ENCODE measurements around the gene RFNG.
"Not testable (repeated sequence)": the region's sequence is repeated elsewhere in the genome, so short reads cannot be mapped to it uniquely, and the experiment has no call there.

Gene RFNG

GRCh38 chr17:82041144-82041814 lies 10.3 kb downstream of the RFNG start:
- no CpG with 5 or more reads among the region's 17 CpGs for WGBS (ENCODE audit: extremely low coverage, insufficient coverage, insufficient read length)
- H4K8ac ChIP-seq (ENCODE audit: low read depth, low read length) = no peak overlapping the region
- no peak for DNase-seq

DNA sequence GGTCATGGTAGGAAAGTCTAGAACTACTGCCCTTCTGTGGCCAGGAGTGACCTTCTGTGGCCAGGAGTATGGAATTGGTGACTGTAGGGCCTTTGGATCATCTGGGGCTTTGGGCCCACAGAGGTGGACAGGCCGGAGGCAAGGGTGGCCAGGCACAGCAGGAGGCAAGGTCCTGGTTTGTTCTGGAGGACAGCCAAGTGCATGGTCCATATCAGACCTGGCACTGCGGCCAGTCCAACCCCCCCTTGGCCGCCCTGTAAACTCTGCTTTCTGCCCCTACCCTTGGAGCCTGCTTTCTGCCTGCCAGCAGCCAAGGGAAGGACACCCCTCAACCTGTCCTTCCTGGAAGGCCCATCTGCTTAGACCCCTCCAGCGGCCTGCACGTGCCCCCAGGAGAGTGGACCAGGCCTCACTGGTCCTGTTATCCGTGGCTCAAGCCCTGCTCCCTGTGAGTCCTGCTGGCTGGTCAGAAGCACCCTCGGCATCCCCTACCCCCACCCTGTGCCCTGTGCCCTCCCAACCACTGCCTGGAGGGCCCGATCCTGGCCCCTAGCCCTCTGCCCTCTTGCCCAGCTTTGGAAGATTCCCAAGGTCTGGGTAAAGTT lies 11.8 kb downstream of the RFNG start:
- Histone ChIP-seq H3K9me3 (ENCODE audit: insufficient read depth, low read depth, low read length) (peaks cover 4% of the 10 kb centered on the region), H3K4me3 (ENCODE audit: low read depth, low read length) (no peak overlapping the region), H3K79me1 (ENCODE audit: low read length) (peaks cover 4% of the 10 kb centered on the region), H2AFZ (ENCODE audit: insufficient read depth, low read length, poor library complexity) (no peak overlapping the region), H3K23ac (ENCODE audit: low read length) (no peak overlapping the region), H3K9ac (ENCODE audit: low read length) (no peak overlapping the region), H3K14ac (ENCODE audit: low read length) (no peak overlapping the region), H4K8ac (ENCODE audit: low read depth, low read length) (no peak overlapping the region), H4K12ac (ENCODE audit: low read depth, low read length) (no peak overlapping the region), H2AK5ac (ENCODE audit: low read length) (no peak overlapping the region), H3K27me3 (ENCODE audit: insufficient read depth, low read length) (no peaks in the 10 kb centered on the region), H2BK120ac (ENCODE audit: insufficient read depth, low read length, poor library complexity) (no peak overlapping the region), H4K91ac (ENCODE audit: low read depth, low read length) (no peak overlapping the region), H3K4me1 (ENCODE audit: control insufficient read depth in 1 of 2, insufficient read depth in 2 of 2, low read length in 2 of 2) (peaks cover 5 to 6% of the 10 kb centered on the region in 2 experiments), H3K4me2 (ENCODE audit: low read length) (no peak overlapping the region), H3K79me2 (ENCODE audit: control insufficient read depth, insufficient read depth, low read length, poor library complexity) (peaks cover 5% of the 10 kb centered on the region), H3K36me3 (ENCODE audit: control insufficient read depth in 1 of 2, insufficient read depth in 2 of 2, low read length in 2 of 2) (peaks cover 0 to 8% of the 10 kb centered on the region in 2 experiments), H2BK12ac (ENCODE audit: low read length) (no peak overlapping the region), H3K27ac (ENCODE audit: low read depth, low read length) (no peak overlapping the region), H2BK5ac (ENCODE audit: low read depth, low read length, poor library complexity) (no peak overlapping the region), H3K4ac (ENCODE audit: low read depth, low read length) (no peak overlapping the region), H3K18ac (ENCODE audit: low read length) (no peak overlapping the region)
- no CpG with 5 or more reads among the region's 8 CpGs for WGBS (ENCODE audit: extremely low coverage, insufficient coverage, insufficient read length)
- no peak for DNase-seq

More at GRCh38 chr17:82041144-82041814, 10.3 kb downstream of the RFNG start:
- no peak overlapping the region for H4K91ac ChIP-seq (ENCODE audit: low read depth, low read length)
- H3K18ac ChIP-seq (ENCODE audit: low read length) = no peak overlapping the region
- H3K4me1 ChIP-seq (ENCODE audit: control insufficient read depth in 1 of 2, insufficient read depth in 2 of 2, low read length in 2 of 2) = peaks cover 5% of the 10 kb centered on the region in 2 experiments
- peaks cover 4% of the 10 kb centered on the region for H3K79me1 ChIP-seq (ENCODE audit: low read length)
- H3K9ac ChIP-seq (ENCODE audit: low read length) = no peak overlapping the region
- no peaks in the 10 kb centered on the region for H3K27me3 ChIP-seq (ENCODE audit: insufficient read depth, low read length)
- no peak overlapping the region for H3K4me2 ChIP-seq (ENCODE audit: low read length)
- no peak overlapping the region for H4K12ac ChIP-seq (ENCODE audit: low read depth, low read length)
- no peak overlapping the region for H3K14ac ChIP-seq (ENCODE audit: low read length)
- no peak overlapping the region for H2BK12ac ChIP-seq (ENCODE audit: low read length)
- H3K79me2 ChIP-seq (ENCODE audit: control insufficient read depth, insufficient read depth, low read length, poor library complexity) = peaks cover 5% of the 10 kb centered on the region
- no peak overlapping the region for H3K4ac ChIP-seq (ENCODE audit: low read depth, low read length)
- H3K9me3 ChIP-seq (ENCODE audit: insufficient read depth, low read depth, low read length) = peaks cover 6% of the 10 kb centered on the region
- no peak overlapping the region for H2AK5ac ChIP-seq (ENCODE audit: low read length)
- no peak overlapping the region for H2BK120ac ChIP-seq (ENCODE audit: insufficient read depth, low read length, poor library complexity)
- H2BK5ac ChIP-seq (ENCODE audit: low read depth, low read length, poor library complexity) = no peak overlapping the region
- H2AFZ ChIP-seq (ENCODE audit: insufficient read depth, low read length, poor library complexity) = no peak overlapping the region
- no peaks in the 10 kb centered on the region for H3K36me3 ChIP-seq (ENCODE audit: control insufficient read depth in 1 of 2, insufficient read depth in 2 of 2, low read length in 2 of 2)
- no peak overlapping the region for H3K4me3 ChIP-seq (ENCODE audit: low read depth, low read length)
- no peak overlapping the region for H3K23ac ChIP-seq (ENCODE audit: low read length)
- H3K27ac ChIP-seq (ENCODE audit: low read depth, low read length) = no peak overlapping the region

- H3K4me3 ChIP-seq (ENCODE audit: low read depth, low read length); H2BK120ac ChIP-seq (ENCODE audit: insufficient read depth, low read length, poor library complexity); H3K27me3 ChIP-seq (ENCODE audit: insufficient read depth, low read length); H3K14ac ChIP-seq (ENCODE audit: low read length); H3K9ac ChIP-seq (ENCODE audit: low read length); H3K18ac ChIP-seq (ENCODE audit: low read length); H3K79me1 ChIP-seq (ENCODE audit: low read length); H4K91ac ChIP-seq (ENCODE audit: low read depth, low read length); H3K79me2 ChIP-seq (ENCODE audit: control insufficient read depth, insufficient read depth, low read length, poor library complexity); H2AFZ ChIP-seq (ENCODE audit: insufficient read depth, low read length, poor library complexity); H2AK5ac ChIP-seq (ENCODE audit: low read length); H2BK5ac ChIP-seq (ENCODE audit: low read depth, low read length, poor library complexity); H3K23ac ChIP-seq (ENCODE audit: low read length); H4K8ac ChIP-seq (ENCODE audit: low read depth, low read length); H4K12ac ChIP-seq (ENCODE audit: low read depth, low read length); H3K4me1 ChIP-seq (ENCODE audit: control insufficient read depth in 1 of 2, insufficient read depth in 2 of 2, low read length in 2 of 2); H3K9me3 ChIP-seq (ENCODE audit: insufficient read depth, low read depth, low read length); H3K4me2 ChIP-seq (ENCODE audit: low read length); H3K36me3 ChIP-seq (ENCODE audit: control insufficient read depth in 1 of 2, insufficient read depth in 2 of 2, low read length in 2 of 2); DNase-seq; H3K27ac ChIP-seq (ENCODE audit: low read depth, low read length); H3K4ac ChIP-seq (ENCODE audit: low read depth, low read length); H2BK12ac ChIP-seq (ENCODE audit: low read length): not testable (repeated sequence)
- no CpG with 5 or more reads among the region's 16 CpGs for WGBS (ENCODE audit: extremely low coverage, insufficient coverage, insufficient read length)
Measured at GRCh38 chr17:82038796-82039409, 12.7 kb downstream of the RFNG start.

DNA sequence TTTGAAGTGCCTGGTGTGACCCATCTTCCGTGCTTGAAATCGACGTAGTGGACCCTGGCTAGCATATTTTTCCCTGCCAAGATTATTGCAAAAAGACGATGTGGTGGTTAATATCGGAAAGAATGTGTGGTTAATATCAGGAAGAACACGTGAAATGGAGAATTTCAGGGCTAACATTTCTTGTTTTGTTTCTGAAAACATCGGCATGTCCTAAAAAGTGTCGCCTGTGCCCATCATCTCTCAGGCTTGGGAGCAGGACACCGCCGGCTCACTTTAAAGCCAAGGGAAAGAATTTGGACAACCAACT lies 13.8 kb downstream of the RFNG start:
- Histone ChIP-seq H3K79me1 (ENCODE audit: low read length) (peaks cover 4% of the 10 kb centered on the region), H3K18ac (ENCODE audit: low read length) (no peak overlapping the region), H3K9ac (ENCODE audit: low read length) (no peak overlapping the region), H2AK5ac (ENCODE audit: low read length) (no peak overlapping the region), H3K4me1 (ENCODE audit: control insufficient read depth in 1 of 2, insufficient read depth in 2 of 2, low read length in 2 of 2) (peaks cover 5 to 6% of the 10 kb centered on the region in 2 experiments), H3K4me3 (ENCODE audit: low read depth, low read length) (no peak overlapping the region), H2BK120ac (ENCODE audit: insufficient read depth, low read length, poor library complexity) (no peak overlapping the region), H3K4me2 (ENCODE audit: low read length) (peak overlapping the region; percentile 45), H2AFZ (ENCODE audit: insufficient read depth, low read length, poor library complexity) (no peak overlapping the region), H3K79me2 (ENCODE audit: control insufficient read depth, insufficient read depth, low read length, poor library complexity) (peaks cover 5% of the 10 kb centered on the region), H4K8ac (ENCODE audit: low read depth, low read length) (no peak overlapping the region), H3K4ac (ENCODE audit: low read depth, low read length) (no peak overlapping the region), H3K23ac (ENCODE audit: low read length) (no peak overlapping the region), H4K12ac (ENCODE audit: low read depth, low read length) (no peak overlapping the region), H3K36me3 (ENCODE audit: control insufficient read depth in 1 of 2, insufficient read depth in 2 of 2, low read length in 2 of 2) (peaks cover 6 to 8% of the 10 kb centered on the region in 2 experiments), H2BK12ac (ENCODE audit: low read length) (no peak overlapping the region), H4K91ac (ENCODE audit: low read depth, low read length) (no peak overlapping the region), H3K14ac (ENCODE audit: low read length) (no peak overlapping the region), H3K9me3 (ENCODE audit: insufficient read depth, low read depth, low read length) (peaks cover 4% of the 10 kb centered on the region), H3K27ac (ENCODE audit: low read depth, low read length) (no peak overlapping the region), H3K27me3 (ENCODE audit: insufficient read depth, low read length) (no peaks in the 10 kb centered on the region), H2BK5ac (ENCODE audit: low read depth, low read length, poor library complexity) (no peak overlapping the region)
- WGBS (ENCODE audit: extremely low coverage, insufficient coverage, insufficient read length) = no CpG with 5 or more reads among the region's 10 CpGs
- DNase-seq = no peak

Data from trophoblast cell (in vitro differentiated cells and primary cell).